Right ventricle myocardium inferior (tissue), 1 donor: ENCODE measurements around the gene SH3PXD2B. TPM values are rescaled to one million over a fixed set of nuclear protein-coding genes. Genes with fewer than 3 reads are reported as not detected.
"Not testable (repeated sequence)": the region's sequence is repeated elsewhere in the genome, so short reads cannot be mapped to it uniquely, and the experiment has no call there.

Source experiments
- ATAC-seq: fragments of 200-7000 bp; cut with Tn5 transposase; one replicate; pipeline ENCODE4 v1.9.1; 2020; ENCODE audit warnings: mild to moderate bottlenecking, moderate library complexity
- DNase-seq: peaks from one replicate; pipeline ENCODE4 v3.0.0; 2021; ENCODE audit errors: missing footprints
- intact Hi-C: fragments of 100-400 bp; cut with DNase I; formaldehyde crosslinking; loops from one replicate; pipeline ENCODE4 v1.11.0; 2022
- total RNA-seq: library from RNA; stranded (reverse); fragmentation: NEBNext Ultra II Directional; extraction: Animal tissue kit (Norgen Biotek cat#: 25700); gene quantifications from one replicate; pipeline ENCODE4 v1.2.1, GENCODE V29; 2021
- donor health status: DM: no; HTN: yes; CAD: no; lungs with severe emphysema.

SH3PXD2B gene
- total RNA-seq, 1 donor from 2014 or later, result 5.4 TPM

GRCh38 chr5:172302047-172302710, 152.1 kb downstream of the SH3PXD2B start:
- intact Hi-C loops, result no loop called here
- no peak for DNase-seq

GRCh38 chr5:172299916-172300439, 154.3 kb downstream of the SH3PXD2B start:
- ATAC-seq (no peak), DNase-seq (no peak)
- intact Hi-C loops, result no loop called here

More at GRCh38 chr5:172302047-172302710, 152.1 kb downstream of the SH3PXD2B start:
- no peak for ATAC-seq

DNA sequence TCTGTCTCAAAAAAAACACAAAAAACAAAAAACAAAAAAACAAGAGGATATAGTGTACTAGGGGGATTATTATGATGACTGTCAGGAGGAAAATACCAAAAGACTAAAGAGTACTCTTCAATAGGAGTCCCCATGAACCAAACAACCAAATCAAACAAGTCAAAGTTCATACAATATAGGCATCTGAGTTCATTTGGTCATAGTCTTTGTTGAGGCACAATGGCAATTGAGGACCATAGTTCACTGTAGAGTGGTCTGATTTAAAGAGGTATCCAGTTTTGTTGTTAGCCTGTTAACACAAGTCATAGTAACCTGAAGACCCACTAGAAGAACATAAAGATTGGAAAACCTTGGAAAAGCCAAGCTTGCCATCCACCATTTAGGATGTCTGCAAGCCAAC, 159.5 kb downstream of the SH3PXD2B start:
- intact Hi-C loops, result no loop called here
- no peak for DNase-seq
- no peak for ATAC-seq

- intact Hi-C loops, result loop anchor here (1.0 kb wide), 1 partner anchor 187 kb away; no protein-coding TSS in a partner anchor
- DNase-seq (no peak), ATAC-seq (no peak)
Observed at GRCh38 chr5:172293745-172294342, 160.5 kb downstream of the SH3PXD2B start.

GRCh38 chr5:172293054-172293744, 161.1 kb downstream of the SH3PXD2B start:
- intact Hi-C loops, result loop anchor here (1.0 kb wide), 1 partner anchor 186 kb away; no protein-coding TSS in a partner anchor
- DNase-seq, result peak; percentile 73
- peak; percentile 96 for ATAC-seq

- intact Hi-C loops, DNase-seq, ATAC-seq: not testable (repeated sequence)
Observed at GRCh38 chr5:172291837-172292236, 162.5 kb downstream of the SH3PXD2B start.

DNA sequence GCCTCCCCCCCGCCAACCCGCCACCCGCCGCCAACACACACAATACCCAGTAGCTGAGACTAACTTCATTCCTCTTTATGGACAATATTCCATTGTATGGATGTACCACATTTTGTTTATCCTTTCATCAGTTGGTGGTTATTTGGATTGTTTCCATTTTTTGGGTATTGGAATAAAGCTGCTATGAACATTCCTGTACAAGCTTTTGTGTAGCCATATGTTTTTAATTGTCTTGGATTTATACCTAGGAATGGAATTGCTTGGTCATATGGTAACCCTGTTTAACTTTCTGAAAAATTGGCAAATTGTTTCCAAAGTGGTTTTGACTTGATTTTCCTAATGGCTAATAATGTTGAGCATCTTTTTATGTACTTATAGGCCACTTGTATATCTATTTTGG, 165.9 kb downstream of the SH3PXD2B start:
- intact Hi-C loops, result no loop called here
- DNase-seq (no peak), ATAC-seq (no peak)

GRCh38 chr5:172287140-172287539, 167.2 kb downstream of the SH3PXD2B start:
- intact Hi-C loops, DNase-seq, ATAC-seq: not testable (repeated sequence)

DNA sequence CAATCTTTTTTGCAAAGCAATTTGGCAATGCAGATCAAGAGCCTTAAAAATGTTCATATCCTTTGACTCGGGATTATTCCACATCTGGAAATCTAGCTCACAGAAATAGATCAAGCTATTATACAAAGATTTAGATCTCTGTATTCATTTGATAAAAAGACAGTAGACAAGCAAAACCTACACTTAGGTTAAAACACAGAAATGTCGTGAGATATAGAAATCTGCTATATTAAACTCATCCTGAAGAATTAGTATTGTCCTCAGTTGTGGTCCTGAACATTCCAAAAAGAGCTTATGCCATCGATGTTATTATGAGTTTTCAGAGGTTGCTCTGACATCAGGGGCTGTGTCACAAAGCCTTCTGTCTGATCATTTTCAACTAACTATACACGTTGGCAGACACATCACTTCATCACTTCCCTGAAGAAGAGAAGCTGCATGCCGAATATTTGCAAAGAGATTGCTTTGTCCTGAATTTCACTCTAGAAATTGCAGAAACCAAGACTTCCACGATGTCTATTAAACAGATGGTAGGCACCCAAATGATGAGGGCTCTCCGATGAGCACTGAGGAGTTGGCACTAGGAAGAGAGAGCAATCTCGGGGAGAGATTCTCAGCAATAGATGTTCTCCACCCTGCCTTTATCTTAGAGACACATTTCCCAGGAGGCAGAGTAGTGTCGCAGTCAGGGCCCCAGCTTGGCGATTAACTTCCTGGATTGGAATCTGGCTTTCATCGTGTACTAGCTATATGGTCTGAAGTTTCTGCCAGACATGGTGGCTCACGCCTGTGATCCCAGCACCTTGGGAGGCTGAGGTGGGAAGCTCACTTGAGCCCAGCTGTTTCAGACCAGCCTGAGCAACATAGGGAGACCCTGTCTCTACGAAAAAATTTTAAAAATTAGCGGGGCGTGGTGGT, 168.8 kb downstream of the SH3PXD2B start:
- intact Hi-C loops, result no loop called here
- DNase-seq, result no peak
- no peak for ATAC-seq

DNA sequence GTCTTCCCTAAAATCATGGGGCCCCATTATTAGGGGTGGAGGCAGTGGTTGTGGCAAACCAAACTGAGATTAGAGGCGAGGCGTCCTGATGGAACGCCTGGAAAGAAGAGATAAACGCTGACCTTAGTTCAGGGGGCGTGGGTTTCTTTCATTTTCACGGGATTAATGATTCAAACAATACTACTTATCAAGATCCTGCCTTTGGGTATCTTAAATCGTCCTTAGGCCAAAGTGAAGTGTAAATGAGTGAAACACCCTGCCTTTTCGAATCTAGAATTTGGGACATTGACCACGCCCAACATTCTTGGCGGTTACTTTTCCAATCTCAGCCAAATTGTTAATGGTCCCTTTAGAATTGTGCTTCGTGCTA, 169.7 kb downstream of the SH3PXD2B start:
- DNase-seq (no peak), ATAC-seq (peak; percentile 8)
- intact Hi-C loops, result loop anchor here (5.0 kb wide), 1 partner anchor 177 kb away; no protein-coding TSS in a partner anchor

- intact Hi-C loops, result loop anchor here (2.0 to 5.0 kb wide), 2 partner anchors 95 to 177 kb away; partner anchors contain the start of gene STK10
- ATAC-seq (peak; percentile 96), DNase-seq (peak; percentile 93)
Observed at GRCh38 chr5:172283862-172284610, 170.3 kb downstream of the SH3PXD2B start.

GRCh38 chr5:172283020-172283861, 171.1 kb downstream of the SH3PXD2B start, which contains the start of gene UBTD2:
UBTD2 (minus strand) TSS chr5:172283764; CDS start chr5:172283665, 99 bp downstream.
- DNase-seq, result peak; percentile 94
- intact Hi-C loops, result loop anchor here (2.0 to 5.0 kb wide), 2 partner anchors 94 to 176 kb away; partner anchors contain the start of gene STK10
- ATAC-seq, result peak; percentile 91

DNA sequence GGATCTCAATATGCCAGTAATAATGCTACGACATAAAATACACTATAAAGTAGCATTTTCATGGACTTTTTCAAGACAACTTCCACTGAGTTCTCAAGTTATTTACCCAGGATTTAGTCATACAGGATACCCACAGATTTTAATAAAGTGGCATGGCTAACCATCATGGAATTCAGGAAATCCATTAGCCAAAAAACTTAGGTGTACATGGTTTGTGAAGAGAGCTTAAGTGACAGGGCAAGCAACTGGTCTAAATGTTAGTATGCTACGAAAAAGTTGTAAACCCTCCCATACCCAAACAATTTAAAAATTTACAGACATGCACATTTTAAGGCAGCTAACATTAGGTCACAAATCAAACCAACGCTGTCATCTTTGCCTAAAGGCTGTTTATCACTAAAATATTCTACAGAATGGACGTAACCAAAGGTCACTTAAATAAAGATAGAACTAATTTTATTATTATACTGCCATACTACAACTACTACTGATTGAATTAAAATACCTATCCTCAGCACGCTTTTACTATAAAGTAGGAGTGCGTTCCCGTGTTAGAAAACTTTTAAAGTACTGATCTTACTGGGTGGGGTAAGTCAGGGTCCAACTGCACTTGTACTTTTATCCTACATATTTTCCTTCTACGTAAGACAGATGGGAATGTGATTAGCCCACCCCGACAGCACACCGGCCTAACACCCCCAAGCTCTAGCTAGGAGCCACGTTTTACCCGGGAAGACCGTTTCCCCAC, 171.9 kb downstream of the SH3PXD2B start:
- ATAC-seq (no peak), DNase-seq (no peak)
- intact Hi-C loops, result loop anchor here (2.0 to 5.0 kb wide), 2 partner anchors 94 to 175 kb away; partner anchors contain the start of gene STK10

- intact Hi-C loops, result loop anchor here (5.0 kb wide), 1 partner anchor 174 kb away; no protein-coding TSS in a partner anchor
- ATAC-seq (no peak), DNase-seq (no peak)
Observed at GRCh38 chr5:172281346-172281745, 173.0 kb downstream of the SH3PXD2B start.

DNA sequence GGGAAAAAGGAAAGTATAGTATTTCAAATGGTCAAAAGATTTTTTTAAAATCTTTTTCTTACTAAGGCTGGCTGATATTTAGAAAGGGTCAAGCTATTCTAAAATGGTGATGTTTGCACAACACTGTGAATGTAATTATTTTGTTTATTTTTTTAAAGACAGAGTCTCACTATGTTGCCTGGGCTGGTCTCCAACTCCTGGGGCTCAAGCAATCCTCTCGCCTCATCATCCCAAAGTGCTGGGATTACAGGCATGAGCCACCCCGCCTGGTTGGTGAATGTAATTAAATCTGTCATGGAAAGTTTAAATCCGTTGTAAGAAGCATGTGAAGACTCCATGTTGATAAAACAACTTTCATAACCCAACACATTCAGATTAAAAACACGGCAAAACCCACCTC, 173.4 kb downstream of the SH3PXD2B start:
- no peak for DNase-seq
- ATAC-seq, result no peak
- intact Hi-C loops, result loop anchor here (5.0 kb wide), 1 partner anchor 174 kb away; no protein-coding TSS in a partner anchor

DNA sequence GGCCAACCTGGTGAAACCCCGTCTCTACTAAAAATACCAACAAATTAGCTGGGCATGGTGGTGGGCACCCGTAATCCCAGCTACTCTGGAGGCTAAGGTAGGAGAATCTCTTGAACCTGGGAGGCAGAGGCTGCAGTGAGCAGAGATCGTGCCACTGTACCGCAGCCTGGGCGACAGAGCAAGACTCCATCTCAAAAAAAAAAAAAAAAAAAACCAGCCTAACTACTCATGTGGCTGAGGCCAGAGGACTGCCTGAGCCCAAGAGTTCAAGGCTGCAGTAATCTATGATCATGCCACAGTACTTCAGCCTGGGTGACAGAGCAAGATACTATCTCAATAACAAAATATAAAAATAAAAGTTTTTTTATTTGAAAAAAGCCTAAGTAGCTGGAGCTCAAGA, 174.0 kb downstream of the SH3PXD2B start:
- DNase-seq (no peak), ATAC-seq (no peak)
- intact Hi-C loops, result loop anchor here (5.0 kb wide), 1 partner anchor 173 kb away; no protein-coding TSS in a partner anchor
